ENCODE results near the gene SEC16B. TPM values are rescaled to one million over a fixed set of nuclear protein-coding genes. Genes with fewer than 3 reads are reported as not detected.

Gene SEC16B
- total and polyA plus RNA-seq, 4 donors: 10.9 to 56.8 (median 29.4) TPM

GRCh38 chr1:177983077-177983476 is 13.2 kb upstream of the SEC16B start:
- no peaks in the 10 kb centered on the region for H3K27me3 ChIP-seq (ENCODE audit: control insufficient read depth in 4 of 4, insufficient read depth in 4 of 4, low read length in 3 of 4)
- H3K4me3 ChIP-seq (ENCODE audit: low read depth in 1 of 3, low read length in 3 of 3): no peak overlapping the region
- peaks cover 0 to 5% (median 2%) of the 10 kb centered on the region in 4 donors for H3K36me3 ChIP-seq (ENCODE audit: control insufficient read depth in 4 of 4, insufficient read depth in 3 of 4, low read depth in 1 of 4, low read length in 3 of 4)
- TF ChIP-seq EGR1 (IDR thresholded peaks at IDR 0.05; ENCODE audit: low read depth in 2 of 2): no peak
- TF ChIP-seq YY1 (IDR thresholded peaks at IDR 0.05): no peak
- no peak for TF ChIP-seq ATF3 (IDR thresholded peaks at IDR 0.05)
- no peak for TF ChIP-seq RXRA (IDR thresholded peaks at IDR 0.05)
- TF ChIP-seq ZBTB33 (IDR thresholded peaks at IDR 0.05): no peak
- no peak for TF ChIP-seq HNF4A (conservative IDR thresholded peaks at IDR 0.05)
- TF ChIP-seq JUND (IDR thresholded peaks at IDR 0.05): no peak
- TF ChIP-seq MAX (IDR thresholded peaks at IDR 0.05): no peak
- H3K9ac ChIP-seq (ENCODE audit: low read depth in 1 of 2, low read length in 2 of 2): no peak overlapping the region
- no peaks in the 10 kb centered on the region for H3K9me3 ChIP-seq (ENCODE audit: control insufficient read depth in 4 of 4, low read length in 3 of 4)
- H3K4me1 ChIP-seq (ENCODE audit: control insufficient read depth in 4 of 4, insufficient read depth in 4 of 4, low read length in 3 of 4): no peaks in the 10 kb centered on the region
- DNase-seq (ENCODE audit: low spot score): no peak
- no peak overlapping the region for H3K27ac ChIP-seq (ENCODE audit: low read depth in 1 of 2, low read length in 2 of 2)
- WGBS: 93% methylated on average over 5 of the region's 5 CpGs

GRCh38 chr1:177981200-177981599 is 11.3 kb upstream of the SEC16B start:
- Histone ChIP-seq H3K4me1 (ENCODE audit: control insufficient read depth in 4 of 4, insufficient read depth in 4 of 4, low read length in 3 of 4) (no peaks in the 10 kb centered on the region), H3K9ac (ENCODE audit: low read depth in 1 of 2, low read length in 2 of 2) (no peak overlapping the region), H3K27ac (ENCODE audit: low read depth in 1 of 2, low read length in 2 of 2) (no peak overlapping the region), H3K36me3 (ENCODE audit: control insufficient read depth in 4 of 4, insufficient read depth in 3 of 4, low read depth in 1 of 4, low read length in 3 of 4) (peaks cover 0 to 5% (median 3%) of the 10 kb centered on the region in 4 donors), H3K4me3 (ENCODE audit: low read depth in 1 of 3, low read length in 3 of 3) (no peak overlapping the region), H3K9me3 (ENCODE audit: control insufficient read depth in 4 of 4, low read length in 3 of 4) (no peaks in the 10 kb centered on the region), H3K27me3 (ENCODE audit: control insufficient read depth in 4 of 4, insufficient read depth in 4 of 4, low read length in 3 of 4) (no peaks in the 10 kb centered on the region)
- no peak for DNase-seq (ENCODE audit: low spot score)
- WGBS: 94% methylated on average over 1 of the region's 1 CpG
- no peak for TF ChIP-seq CTCF (IDR thresholded peaks at IDR 0.05; ENCODE audit: low read depth, low read length, missing input control)
- TF ChIP-seq ZBTB33 (IDR thresholded peaks at IDR 0.05): no peak
- no peak for TF ChIP-seq TAF1 (conservative IDR thresholded peaks at IDR 0.05)
- TF ChIP-seq ATF3 (IDR thresholded peaks at IDR 0.05): no peak
- no peak for TF ChIP-seq JUND (IDR thresholded peaks at IDR 0.05)
- TF ChIP-seq EGR1 (IDR thresholded peaks at IDR 0.05; ENCODE audit: low read depth in 2 of 2): no peak
- no peak for TF ChIP-seq GABPA (IDR thresholded peaks at IDR 0.05 in 1 of 2, conservative IDR thresholded peaks at IDR 0.05 in 1 of 2)
- no peak for TF ChIP-seq SP1 (IDR thresholded peaks at IDR 0.05)
- no peak for TF ChIP-seq HNF4A (conservative IDR thresholded peaks at IDR 0.05)
- no peak for TF ChIP-seq YY1 (IDR thresholded peaks at IDR 0.05)
- no peak for TF ChIP-seq REST (IDR thresholded peaks at IDR 0.05)
- TF ChIP-seq NR2F2 (IDR thresholded peaks at IDR 0.05): no peak
- TF ChIP-seq RAD21 (IDR thresholded peaks at IDR 0.05): no peak
- TF ChIP-seq FOXA2 (IDR thresholded peaks at IDR 0.05): no peak

All from liver (tissue), 9 donors.